ENCODE results near the gene SLC6A3. TPM values are rescaled to one million over a fixed set of nuclear protein-coding genes. Genes with fewer than 3 reads are reported as not detected.

SLC6A3 gene
- total RNA-seq, 1 donor = not detected

DNA sequence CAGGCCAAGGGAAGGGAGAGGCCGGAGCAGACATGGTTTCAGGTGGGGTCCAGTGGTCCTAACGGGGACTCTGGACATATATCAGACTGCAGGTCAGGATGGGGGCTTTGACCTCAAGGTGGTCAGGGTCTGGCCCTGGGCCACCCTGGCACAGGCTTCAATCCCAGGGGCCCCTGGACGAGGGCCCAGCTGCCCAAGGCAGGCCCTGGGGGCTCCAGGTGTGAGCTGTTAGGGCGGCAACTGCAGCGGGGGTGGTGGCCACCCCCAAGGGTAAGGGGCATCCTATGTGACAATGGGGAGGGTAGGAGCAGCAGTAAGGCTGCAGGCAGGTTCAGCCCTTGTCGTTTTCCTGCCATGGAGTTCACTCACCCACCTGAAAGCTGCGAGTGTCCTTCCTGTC, 54.9 kb downstream of the SLC6A3 start:
- TF ChIP-seq, protein P1, sequence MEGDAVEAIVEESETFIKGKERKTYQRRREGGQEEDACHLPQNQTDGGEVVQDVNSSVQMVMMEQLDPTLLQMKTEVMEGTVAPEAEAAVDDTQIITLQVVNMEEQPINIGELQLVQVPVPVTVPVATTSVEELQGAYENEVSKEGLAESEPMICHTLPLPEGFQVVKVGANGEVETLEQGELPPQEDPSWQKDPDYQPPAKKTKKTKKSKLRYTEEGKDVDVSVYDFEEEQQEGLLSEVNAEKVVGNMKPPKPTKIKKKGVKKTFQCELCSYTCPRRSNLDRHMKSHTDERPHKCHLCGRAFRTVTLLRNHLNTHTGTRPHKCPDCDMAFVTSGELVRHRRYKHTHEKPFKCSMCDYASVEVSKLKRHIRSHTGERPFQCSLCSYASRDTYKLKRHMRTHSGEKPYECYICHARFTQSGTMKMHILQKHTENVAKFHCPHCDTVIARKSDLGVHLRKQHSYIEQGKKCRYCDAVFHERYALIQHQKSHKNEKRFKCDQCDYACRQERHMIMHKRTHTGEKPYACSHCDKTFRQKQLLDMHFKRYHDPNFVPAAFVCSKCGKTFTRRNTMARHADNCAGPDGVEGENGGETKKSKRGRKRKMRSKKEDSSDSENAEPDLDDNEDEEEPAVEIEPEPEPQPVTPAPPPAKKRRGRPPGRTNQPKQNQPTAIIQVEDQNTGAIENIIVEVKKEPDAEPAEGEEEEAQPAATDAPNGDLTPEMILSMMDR (IDR thresholded peaks at IDR 0.05; ENCODE audit: extremely low read depth, low read depth, low read length) = no peak
- Histone ChIP-seq H3K4me2 (ENCODE audit: insufficient read depth, low read length) (no peak overlapping the region), H3K36me3 (ENCODE audit: insufficient read depth, low read length) (no peaks in the 10 kb centered on the region), H2AFZ (ENCODE audit: low read length) (no peak overlapping the region), H3K4me3 (ENCODE audit: insufficient read depth, low read length) (no peak overlapping the region), H3K79me2 (ENCODE audit: insufficient read depth, low read length) (no peaks in the 10 kb centered on the region), H3K27me3 (ENCODE audit: insufficient read depth, low read length) (peaks cover 29% of the 10 kb centered on the region), H3K27ac (ENCODE audit: low read depth, low read length) (no peak overlapping the region), H4K20me1 (ENCODE audit: insufficient read depth, low read length) (no peaks in the 10 kb centered on the region), H3K4me1 (ENCODE audit: insufficient read depth, low read length) (no peaks in the 10 kb centered on the region), H3K9me3 (ENCODE audit: low read depth, low read length) (no peaks in the 10 kb centered on the region)
- DNase-seq (ENCODE audit: insufficient read length, low spot score, missing footprints) = peak; percentile 69

DNA sequence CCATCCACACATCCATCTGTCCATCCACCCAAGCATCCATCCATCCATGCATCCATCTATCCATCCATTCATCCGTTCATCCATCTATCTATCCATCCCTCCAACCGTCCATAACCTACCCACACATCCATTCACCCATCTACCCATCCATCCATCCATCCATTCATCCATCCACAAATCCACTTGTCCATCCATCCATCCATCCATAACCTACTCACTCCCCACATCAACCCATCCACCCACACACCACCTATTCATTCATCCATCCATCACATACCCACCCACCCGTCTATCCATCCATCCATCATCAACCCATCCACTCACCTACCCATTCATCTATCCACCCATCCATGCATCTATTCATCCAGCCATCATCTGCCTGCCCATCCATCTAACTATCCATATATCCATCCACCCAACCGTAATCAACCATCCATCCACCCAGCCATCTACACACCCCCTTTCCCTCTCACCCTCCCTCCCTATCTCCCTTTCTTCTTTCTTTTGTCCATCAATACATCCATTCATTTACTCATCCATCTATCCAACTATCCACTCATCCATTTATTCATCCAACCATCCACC, 56.8 kb downstream of the SLC6A3 start:
- H3K9me3 ChIP-seq (ENCODE audit: low read depth, low read length) = no peaks in the 10 kb centered on the region
- peak; percentile 14 for DNase-seq (ENCODE audit: insufficient read length, low spot score, missing footprints)
- H3K4me1 ChIP-seq (ENCODE audit: insufficient read depth, low read length) = no peaks in the 10 kb centered on the region
- H2AFZ ChIP-seq (ENCODE audit: low read length) = no peak overlapping the region
- no peaks in the 10 kb centered on the region for H3K79me2 ChIP-seq (ENCODE audit: insufficient read depth, low read length)
- H3K27me3 ChIP-seq (ENCODE audit: insufficient read depth, low read length) = peaks cover 29% of the 10 kb centered on the region
- no peaks in the 10 kb centered on the region for H3K36me3 ChIP-seq (ENCODE audit: insufficient read depth, low read length)
- H3K27ac ChIP-seq (ENCODE audit: low read depth, low read length) = no peak overlapping the region
- TF ChIP-seq, protein P1 (IDR thresholded peaks at IDR 0.05; ENCODE audit: extremely low read depth, low read depth, low read length) = no peak
- no peaks in the 10 kb centered on the region for H4K20me1 ChIP-seq (ENCODE audit: insufficient read depth, low read length)
- H3K4me2 ChIP-seq (ENCODE audit: insufficient read depth, low read length) = no peak overlapping the region
- H3K4me3 ChIP-seq (ENCODE audit: insufficient read depth, low read length) = no peak overlapping the region

DNA sequence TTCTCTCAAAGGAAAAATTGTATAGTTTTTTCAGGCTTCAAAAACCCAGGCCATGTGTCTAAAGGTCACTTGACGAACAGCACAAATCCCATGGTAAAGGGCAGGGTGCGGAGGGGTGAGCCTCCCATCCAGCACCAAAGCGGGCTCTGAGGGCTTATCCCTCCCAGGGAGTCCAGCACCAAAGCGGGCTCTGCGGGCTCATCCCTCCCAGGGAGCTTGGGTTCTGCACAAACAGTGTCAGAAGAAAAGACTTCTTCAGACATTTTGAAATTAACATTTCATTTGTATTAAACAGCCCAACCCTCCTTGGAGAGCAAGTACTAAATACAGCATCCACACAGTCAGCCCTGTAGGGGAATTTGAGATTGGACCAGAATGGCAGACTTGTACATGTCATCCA, 57.4 kb downstream of the SLC6A3 start:
- Histone ChIP-seq H3K27me3 (ENCODE audit: insufficient read depth, low read length) (peaks cover 29% of the 10 kb centered on the region), H3K4me3 (ENCODE audit: insufficient read depth, low read length) (no peak overlapping the region), H2AFZ (ENCODE audit: low read length) (no peak overlapping the region), H3K27ac (ENCODE audit: low read depth, low read length) (no peak overlapping the region), H3K36me3 (ENCODE audit: insufficient read depth, low read length) (no peaks in the 10 kb centered on the region), H4K20me1 (ENCODE audit: insufficient read depth, low read length) (no peaks in the 10 kb centered on the region), H3K79me2 (ENCODE audit: insufficient read depth, low read length) (no peaks in the 10 kb centered on the region), H3K9me3 (ENCODE audit: low read depth, low read length) (no peaks in the 10 kb centered on the region), H3K4me1 (ENCODE audit: insufficient read depth, low read length) (no peaks in the 10 kb centered on the region), H3K4me2 (ENCODE audit: insufficient read depth, low read length) (no peak overlapping the region)
- DNase-seq (ENCODE audit: insufficient read length, low spot score, missing footprints) = peak; percentile 69
- TF ChIP-seq, protein P1 (IDR thresholded peaks at IDR 0.05; ENCODE audit: extremely low read depth, low read depth, low read length) = no peak

DNA sequence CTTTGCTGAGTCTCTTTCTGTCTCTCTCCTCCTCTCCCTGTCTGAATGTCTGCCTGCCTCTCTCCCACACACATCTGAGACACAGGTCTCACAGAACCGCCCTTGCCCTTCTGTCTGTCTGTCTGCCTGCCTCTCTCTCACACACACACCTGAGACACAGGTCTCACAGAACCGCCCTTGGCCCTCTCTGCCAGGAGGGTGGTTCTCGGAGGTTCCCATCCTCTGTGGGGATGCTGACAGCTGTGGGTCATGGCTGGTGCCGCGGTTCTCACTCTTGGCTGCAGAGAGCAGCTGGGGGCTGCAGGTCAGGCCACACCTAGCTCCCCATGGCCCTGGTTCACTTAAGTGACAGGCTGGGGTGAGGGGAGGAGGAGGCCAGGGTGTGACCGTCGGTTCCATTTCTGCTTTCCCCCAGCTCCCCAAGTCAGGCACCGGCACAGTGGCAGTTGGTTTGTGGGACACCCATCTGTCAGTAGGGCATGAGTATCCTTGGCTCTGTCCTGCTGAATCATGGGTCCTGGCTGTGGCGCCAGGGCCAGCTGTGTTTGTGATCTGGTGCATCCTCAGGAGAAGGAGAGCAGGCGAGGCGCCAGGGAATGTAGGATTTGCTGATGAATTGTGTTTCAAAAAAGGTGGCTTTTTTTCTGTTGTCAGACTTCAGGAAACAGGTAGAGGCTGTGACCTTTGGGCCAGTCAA, 58.0 kb downstream of the SLC6A3 start:
- no peak overlapping the region for H2AFZ ChIP-seq (ENCODE audit: low read length)
- H4K20me1 ChIP-seq (ENCODE audit: insufficient read depth, low read length) = no peaks in the 10 kb centered on the region
- no peaks in the 10 kb centered on the region for H3K9me3 ChIP-seq (ENCODE audit: low read depth, low read length)
- H3K27me3 ChIP-seq (ENCODE audit: insufficient read depth, low read length) = peaks cover 29% of the 10 kb centered on the region
- peak; percentile 79 for DNase-seq (ENCODE audit: insufficient read length, low spot score, missing footprints)
- H3K27ac ChIP-seq (ENCODE audit: low read depth, low read length) = no peak overlapping the region
- no peaks in the 10 kb centered on the region for H3K79me2 ChIP-seq (ENCODE audit: insufficient read depth, low read length)
- H3K36me3 ChIP-seq (ENCODE audit: insufficient read depth, low read length) = no peaks in the 10 kb centered on the region
- H3K4me2 ChIP-seq (ENCODE audit: insufficient read depth, low read length) = no peak overlapping the region
- H3K4me3 ChIP-seq (ENCODE audit: insufficient read depth, low read length) = no peak overlapping the region
- H3K4me1 ChIP-seq (ENCODE audit: insufficient read depth, low read length) = no peaks in the 10 kb centered on the region
- TF ChIP-seq, protein P1 (IDR thresholded peaks at IDR 0.05; ENCODE audit: extremely low read depth, low read depth, low read length) = no peak
